ENCODE data around the gene CAMK2A. TPM values are rescaled to one million over a fixed set of nuclear protein-coding genes. Genes with fewer than 3 reads are reported as not detected.
"Not testable (repeated sequence)": the region's sequence is repeated elsewhere in the genome, so short reads cannot be mapped to it uniquely, and the experiment has no call there.

The CAMK2A gene
- total RNA-seq, 1 donor from 2014 or later: not detected

GRCh38 chr5:150241298-150242160 is 48.0 kb downstream of the CAMK2A start:
- no peak for DNase-seq (ENCODE audit: low spot score)
- no peak for ATAC-seq

DNA sequence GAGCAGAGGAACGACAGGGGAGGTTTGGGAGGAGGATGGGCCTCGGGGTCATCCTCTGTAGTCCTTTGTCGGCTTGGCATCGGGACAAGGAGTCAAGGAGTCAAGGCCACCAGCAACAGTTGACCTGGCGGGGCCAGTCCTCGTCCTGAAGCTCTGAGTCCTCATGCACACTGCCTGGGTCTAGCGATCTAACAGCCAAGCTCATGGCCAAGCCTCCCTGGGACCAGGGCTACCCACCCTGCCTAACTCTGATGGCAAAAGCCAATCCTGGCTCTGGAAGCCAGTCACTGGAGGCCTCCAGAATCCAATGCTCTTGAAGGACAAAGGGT is 49.8 kb downstream of the CAMK2A start:
- ATAC-seq: peak; percentile 37
- DNase-seq (ENCODE audit: low spot score): no peak

- DNase-seq (ENCODE audit: low spot score) (no peak), ATAC-seq (no peak)
Measured at GRCh38 chr5:150239099-150239793, 50.3 kb downstream of the CAMK2A start.

DNA sequence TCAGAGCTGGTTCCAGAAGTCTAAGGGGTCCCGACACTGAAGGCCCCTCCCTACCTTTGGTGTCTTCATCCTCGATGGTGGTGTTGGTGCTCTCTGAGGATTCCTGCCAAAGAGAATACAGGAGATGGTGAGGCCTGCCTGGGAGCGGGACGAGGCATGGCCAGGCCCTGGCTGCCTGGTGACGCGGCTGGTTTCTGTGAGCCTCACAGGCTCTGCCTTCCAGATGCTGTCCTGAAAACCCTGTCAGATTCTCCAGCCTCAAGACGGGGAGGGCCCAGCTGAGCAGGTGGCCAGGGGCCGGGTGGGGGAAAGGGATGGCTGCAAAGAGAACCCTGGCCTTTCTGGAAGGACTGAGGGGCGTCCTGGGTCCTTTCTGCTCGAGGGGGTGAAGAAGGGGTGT is 50.9 kb downstream of the CAMK2A start:
- DNase-seq (ENCODE audit: low spot score): no peak
- ATAC-seq: no peak

GRCh38 chr5:150236981-150237754 is 52.4 kb downstream of the CAMK2A start:
- ATAC-seq: no peak
- no peak for DNase-seq (ENCODE audit: low spot score)

DNA sequence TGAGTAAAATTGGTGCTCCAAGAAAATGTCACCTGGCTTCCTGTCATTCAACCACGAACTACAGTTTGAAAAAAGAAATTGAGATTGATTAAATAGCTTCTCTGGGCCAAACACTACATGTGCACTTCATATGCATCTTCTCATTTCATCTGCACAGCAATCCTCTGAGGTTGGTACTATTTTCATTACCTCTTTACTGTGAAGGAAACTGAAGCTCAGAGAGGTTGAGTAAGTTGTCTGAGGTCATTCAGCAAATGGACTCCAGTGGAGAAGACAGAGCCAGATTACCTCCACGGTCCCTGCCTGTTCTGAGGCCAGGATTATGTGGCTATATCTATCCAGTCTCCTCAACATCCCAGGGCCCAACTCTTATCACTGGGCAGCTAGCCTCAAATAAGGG is 53.3 kb downstream of the CAMK2A start:
- ATAC-seq (no peak), DNase-seq (ENCODE audit: low spot score) (no peak)

- DNase-seq (ENCODE audit: low spot score) (no peak), ATAC-seq (no peak)
Measured at GRCh38 chr5:150235500-150235854, 54.1 kb downstream of the CAMK2A start.

DNA sequence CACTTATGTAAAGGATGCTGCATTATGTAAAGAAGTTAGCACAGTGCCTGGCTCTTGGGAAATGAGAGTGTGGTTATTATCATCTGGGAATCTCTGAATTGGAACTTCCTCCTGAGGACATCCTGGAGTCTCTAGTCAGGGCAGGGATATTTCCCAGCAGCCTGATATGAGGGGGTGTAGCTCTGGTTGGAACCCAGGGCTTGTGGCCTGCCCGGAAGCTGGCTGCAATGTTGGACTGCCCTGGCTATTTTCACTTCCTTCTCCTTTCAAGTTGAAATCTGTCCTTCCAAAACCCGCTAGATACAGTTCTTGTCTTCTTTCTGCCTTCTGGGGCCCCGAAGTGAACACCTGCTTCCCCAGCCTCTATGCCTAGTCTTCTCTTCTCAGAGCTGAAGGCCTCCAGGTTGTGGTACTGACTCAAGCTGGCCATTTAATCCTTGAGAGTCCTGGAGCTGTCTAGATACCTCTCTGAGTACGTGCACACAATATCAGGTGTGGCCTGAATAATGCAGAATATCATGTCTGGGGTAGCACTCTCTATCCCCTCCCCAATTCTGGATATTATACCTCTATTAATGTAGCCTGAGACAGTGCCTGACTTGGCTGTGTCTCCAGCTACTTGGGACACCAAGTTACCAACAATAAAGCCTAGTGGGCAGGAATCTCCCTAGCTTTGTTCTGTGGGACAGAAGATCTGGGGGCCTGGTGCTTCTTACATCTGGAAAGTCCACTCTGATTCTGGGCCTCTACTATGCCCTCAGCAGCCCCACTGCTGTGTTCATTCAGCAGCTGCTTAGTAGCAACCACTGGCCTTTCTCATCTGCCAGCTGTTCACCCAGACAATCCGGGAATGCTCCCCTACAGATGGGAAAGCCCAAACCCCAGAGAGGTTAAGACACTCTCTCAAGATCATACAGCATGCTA is 54.7 kb downstream of the CAMK2A start:
- peak; percentile 45 for ATAC-seq
- DNase-seq (ENCODE audit: low spot score): no peak

- ATAC-seq; DNase-seq (ENCODE audit: low spot score): not testable (repeated sequence)
Measured at GRCh38 chr5:150233706-150234105, 55.9 kb downstream of the CAMK2A start.

- ATAC-seq (no peak), DNase-seq (ENCODE audit: low spot score) (no peak)
Measured at GRCh38 chr5:150230842-150231241, 58.7 kb downstream of the CAMK2A start.

- no peak for DNase-seq (ENCODE audit: low spot score)
- ATAC-seq: no peak
Measured at GRCh38 chr5:150229571-150229970, 60.0 kb downstream of the CAMK2A start.

DNA sequence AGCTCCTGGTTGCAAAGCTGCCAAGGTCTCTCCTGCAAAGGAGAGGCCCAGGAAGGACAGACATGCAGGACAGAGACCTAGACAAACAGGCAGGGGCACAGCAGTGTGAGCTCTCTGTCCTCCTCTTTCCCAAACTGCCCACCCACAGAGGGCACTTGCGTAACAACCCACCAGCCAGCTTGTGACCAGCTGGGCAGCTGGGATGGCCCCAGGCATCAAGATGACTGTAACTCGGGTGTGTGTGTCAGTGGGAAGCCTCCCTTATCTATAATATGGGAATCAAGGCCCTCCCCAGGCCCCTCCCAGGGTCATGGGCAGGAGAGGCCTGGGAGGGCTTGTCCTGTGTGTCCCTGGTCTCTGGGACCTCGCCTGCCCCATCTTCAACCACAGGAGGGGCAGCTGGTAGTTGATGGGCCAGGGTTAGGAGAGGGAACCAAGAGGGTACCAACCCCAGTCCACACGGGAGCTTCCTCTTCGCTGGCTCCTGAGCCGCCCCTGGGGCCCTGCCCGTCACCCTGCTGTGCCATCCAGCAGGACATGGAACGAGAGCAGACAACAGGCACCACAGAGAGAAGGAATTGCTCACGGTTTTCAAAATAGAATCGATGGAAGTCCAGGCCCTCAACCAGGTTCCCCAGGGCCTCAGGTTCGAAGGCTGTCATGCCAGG is 61.8 kb downstream of the CAMK2A start:
- DNase-seq (ENCODE audit: low spot score) (no peak), ATAC-seq (no peak)

GRCh38 chr5:150227036-150227435 is 62.5 kb downstream of the CAMK2A start:
- ATAC-seq (peak; percentile 39), DNase-seq (ENCODE audit: low spot score) (no peak)

DNA sequence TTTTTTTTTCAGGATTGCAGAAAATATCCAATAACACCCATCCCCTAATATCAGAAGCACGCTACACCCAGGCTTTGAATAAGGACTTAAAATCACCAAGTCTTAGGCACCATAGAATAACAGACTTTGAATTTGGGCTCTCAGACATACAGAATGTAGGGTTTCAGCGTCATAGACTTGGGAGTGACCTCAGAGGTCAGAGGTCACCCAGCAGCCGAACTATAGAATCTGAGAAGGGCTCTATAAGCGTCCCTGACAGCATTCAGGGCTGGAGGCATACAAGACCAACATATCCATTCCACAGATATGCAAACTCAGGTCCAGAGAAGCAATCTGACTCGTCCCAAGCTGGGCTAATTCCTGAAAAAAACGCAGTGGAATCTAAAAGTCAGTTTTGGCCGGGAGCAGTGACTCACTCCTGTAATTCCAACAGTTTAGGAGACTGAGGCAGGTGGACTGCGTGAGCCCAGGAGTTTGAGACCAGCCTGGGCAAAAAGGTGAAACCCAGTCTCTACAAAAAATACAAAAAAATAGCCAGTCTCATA is 65.0 kb downstream of the CAMK2A start:
- DNase-seq (ENCODE audit: low spot score) (no peak), ATAC-seq (no peak)

- no peak for DNase-seq (ENCODE audit: low spot score)
- ATAC-seq: no peak
Measured at GRCh38 chr5:150223474-150223873, 66.1 kb downstream of the CAMK2A start.

GRCh38 chr5:150222906-150223305 is 66.7 kb downstream of the CAMK2A start:
- DNase-seq (ENCODE audit: low spot score) (no peak), ATAC-seq (no peak)

DNA sequence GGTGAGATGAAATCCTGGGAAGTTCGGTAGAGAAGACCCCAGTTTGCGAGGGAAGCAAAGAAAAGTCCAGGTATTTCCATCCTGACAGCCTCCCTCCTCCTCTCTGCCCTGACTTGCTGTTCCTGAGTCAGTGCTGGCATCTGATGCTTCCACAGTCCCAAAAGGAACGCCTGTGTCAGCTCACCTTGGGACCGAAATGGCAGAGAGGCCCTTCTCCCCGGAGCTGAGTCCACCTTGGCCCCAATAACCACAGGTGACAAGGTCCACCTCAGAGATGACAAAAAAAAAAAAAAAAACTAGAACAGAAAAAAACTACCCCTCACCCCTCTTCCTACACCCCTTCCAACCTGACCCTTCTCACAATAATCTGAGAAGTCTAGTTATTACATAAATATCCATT is 68.1 kb downstream of the CAMK2A start:
- ATAC-seq: no peak
- DNase-seq (ENCODE audit: low spot score): no peak

- DNase-seq (ENCODE audit: low spot score) (no peak), ATAC-seq (no peak)
Measured at GRCh38 chr5:150219861-150220260, 69.7 kb downstream of the CAMK2A start.

GRCh38 chr5:150219142-150219541 is 70.4 kb downstream of the CAMK2A start:
- DNase-seq (ENCODE audit: low spot score) (no peak), ATAC-seq (no peak)

DNA sequence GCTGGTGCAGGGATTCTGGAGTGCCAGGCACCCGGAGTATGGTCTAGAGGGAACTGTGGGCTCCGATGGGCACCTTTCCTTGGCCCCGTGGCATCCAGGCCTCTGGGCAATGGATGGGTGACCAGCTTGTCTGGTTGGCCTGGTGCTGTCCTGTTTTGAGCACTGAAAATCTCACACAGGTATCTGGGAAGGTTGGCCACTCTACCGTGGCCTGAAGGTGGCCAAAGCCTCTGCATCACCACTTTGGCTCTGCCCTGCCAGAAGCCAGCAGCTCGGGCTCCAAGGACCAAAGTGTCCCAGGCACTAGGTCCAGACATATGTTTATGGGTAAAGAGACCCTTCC is 70.9 kb downstream of the CAMK2A start:
- ATAC-seq (no peak), DNase-seq (ENCODE audit: low spot score) (no peak)
